ENCODE measurements around the gene ISL1. TPM values are rescaled to one million over a fixed set of nuclear protein-coding genes. Genes with fewer than 3 reads are reported as not detected.

The ISL1 gene
- total RNA-seq, 1 donor from 2014 or later = not detected

- intact Hi-C loops (cut with micrococcal nuclease) = no loop called here
Measured at GRCh38 chr5:51386916-51387883, 4.0 kb downstream of the ISL1 start.

GRCh38 chr5:51387884-51388275 is 4.6 kb downstream of the ISL1 start:
- intact Hi-C loops (cut with micrococcal nuclease) = no loop called here

- intact Hi-C loops (cut with micrococcal nuclease) = no loop called here
Measured at GRCh38 chr5:51388488-51389287, 5.4 kb downstream of the ISL1 start.

- intact Hi-C loops (cut with micrococcal nuclease) = no loop called here
Measured at GRCh38 chr5:51389288-51389576, 6.0 kb downstream of the ISL1 start.

GRCh38 chr5:51389577-51390463 is 6.6 kb downstream of the ISL1 start:
- intact Hi-C loops (cut with micrococcal nuclease) = no loop called here

- intact Hi-C loops (cut with micrococcal nuclease) = no loop called here
Measured at GRCh38 chr5:51391175-51391574, 7.9 kb downstream of the ISL1 start.

- intact Hi-C loops (cut with micrococcal nuclease) = no loop called here
Measured at GRCh38 chr5:51392689-51393199, 9.5 kb downstream of the ISL1 start.

GRCh38 chr5:51394609-51395008 is 11.4 kb downstream of the ISL1 start:
- intact Hi-C loops (cut with micrococcal nuclease) = no loop called here

GRCh38 chr5:51395245-51395644 is 12.0 kb downstream of the ISL1 start:
- intact Hi-C loops (cut with micrococcal nuclease) = no loop called here

- intact Hi-C loops (cut with micrococcal nuclease) = no loop called here
Measured at GRCh38 chr5:51395666-51396356, 12.6 kb downstream of the ISL1 start.

GRCh38 chr5:51396797-51397196 is 13.5 kb downstream of the ISL1 start:
- intact Hi-C loops (cut with micrococcal nuclease) = no loop called here

GRCh38 chr5:51397996-51398395 is 14.7 kb downstream of the ISL1 start:
- intact Hi-C loops (cut with micrococcal nuclease) = loop anchor here (2.0 kb wide), 1 partner anchor 19 kb away; no protein-coding TSS in a partner anchor

GRCh38 chr5:51398875-51399642 is 15.8 kb downstream of the ISL1 start:
- intact Hi-C loops (cut with micrococcal nuclease) = loop anchor here (2.0 kb wide), 1 partner anchor 20 kb away; no protein-coding TSS in a partner anchor

- intact Hi-C loops (cut with micrococcal nuclease) = loop anchor here (2.0 kb wide), 1 partner anchor 21 kb away; no protein-coding TSS in a partner anchor
Measured at GRCh38 chr5:51399643-51400006, 16.4 kb downstream of the ISL1 start.

- intact Hi-C loops (cut with micrococcal nuclease) = no loop called here
Measured at GRCh38 chr5:51404255-51404654, 21.0 kb downstream of the ISL1 start.

GRCh38 chr5:51411921-51412325 is 28.7 kb downstream of the ISL1 start:
- intact Hi-C loops (cut with micrococcal nuclease) = no loop called here

GRCh38 chr5:51414516-51414915 is 31.3 kb downstream of the ISL1 start:
- intact Hi-C loops (cut with micrococcal nuclease) = no loop called here

- intact Hi-C loops (cut with micrococcal nuclease) = no loop called here
Measured at GRCh38 chr5:51416149-51416548, 32.9 kb downstream of the ISL1 start.

- intact Hi-C loops (cut with micrococcal nuclease) = loop anchor here (5.0 kb wide), 1 partner anchor 49 kb away; no protein-coding TSS in a partner anchor
Measured at GRCh38 chr5:51433052-51433710, 49.9 kb downstream of the ISL1 start.
